ENCODE data around the gene HERC5.
"Not testable (repeated sequence)": the region's sequence is repeated elsewhere in the genome, so short reads cannot be mapped to it uniquely, and the experiment has no call there.

The HERC5 gene

GRCh38 chr4:88448211-88448765, 8.6 kb upstream of the HERC5 start:
- not testable (repeated sequence) for DNase-seq (ENCODE audit: low read depth in 2 of 2)

GRCh38 chr4:88448889-88449288, 8.0 kb upstream of the HERC5 start:
- DNase-seq (ENCODE audit: low read depth in 2 of 2), result no peak

DNA sequence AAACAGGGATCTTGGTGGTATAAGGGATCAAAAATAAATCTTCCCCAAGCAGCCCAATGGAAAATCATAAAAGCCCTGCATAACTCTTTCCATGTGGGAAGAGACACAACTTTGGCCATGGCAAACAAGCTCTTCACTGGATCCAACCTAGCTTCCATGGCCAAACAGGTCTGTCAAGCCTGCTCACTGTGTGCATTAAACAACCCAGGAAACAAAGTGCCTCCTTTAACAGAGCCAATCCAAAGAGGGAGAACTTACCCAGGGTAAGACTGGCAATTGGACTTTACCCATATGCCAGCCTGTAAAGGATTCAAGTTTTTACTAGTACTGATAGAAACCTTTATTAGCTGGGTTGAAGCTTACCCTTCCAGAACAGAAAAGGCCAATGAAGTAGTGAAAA, 7.6 kb upstream of the HERC5 start:
- no peak for DNase-seq (ENCODE audit: low read depth in 2 of 2)

DNA sequence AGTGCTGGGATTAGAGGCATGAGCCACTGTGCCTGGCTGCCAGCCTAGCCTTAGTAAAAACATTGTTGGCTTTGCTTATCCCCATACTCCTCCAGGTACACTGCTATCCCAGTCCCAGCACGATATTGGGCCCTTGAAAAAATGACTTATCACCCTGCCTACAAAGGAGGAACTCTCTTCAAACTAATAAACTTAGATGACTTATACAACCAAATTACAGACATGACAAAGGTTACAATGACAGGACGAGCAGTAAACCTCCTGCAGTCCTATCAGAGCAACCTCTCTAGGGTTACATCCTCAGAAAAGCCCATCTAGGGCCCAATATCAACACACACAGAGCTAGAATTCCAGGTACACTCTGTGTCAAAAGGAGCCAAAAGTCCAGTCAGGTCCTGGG, 5.7 kb upstream of the HERC5 start:
- no peak for DNase-seq (ENCODE audit: low read depth in 2 of 2)

DNA sequence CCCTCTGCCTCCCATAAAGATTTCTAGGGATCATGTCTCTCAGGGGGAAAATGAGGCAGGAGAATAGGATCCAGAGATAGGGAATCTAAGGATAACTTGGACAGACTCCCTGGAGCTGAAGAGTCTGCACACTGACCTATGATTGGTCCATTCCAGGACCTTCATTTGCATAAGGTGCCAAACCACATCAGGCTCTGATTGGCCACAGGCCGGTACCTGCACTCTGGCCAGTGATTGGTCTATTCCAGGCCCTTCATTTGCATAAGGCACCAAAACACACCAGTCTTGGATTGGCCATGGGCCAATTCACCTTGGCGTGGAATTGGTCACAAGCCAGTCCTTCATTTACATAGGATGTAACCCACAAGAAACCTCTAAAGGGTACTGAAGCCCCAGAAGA, 4.0 kb upstream of the HERC5 start:
- no peak for DNase-seq (ENCODE audit: low read depth in 2 of 2)

DNA sequence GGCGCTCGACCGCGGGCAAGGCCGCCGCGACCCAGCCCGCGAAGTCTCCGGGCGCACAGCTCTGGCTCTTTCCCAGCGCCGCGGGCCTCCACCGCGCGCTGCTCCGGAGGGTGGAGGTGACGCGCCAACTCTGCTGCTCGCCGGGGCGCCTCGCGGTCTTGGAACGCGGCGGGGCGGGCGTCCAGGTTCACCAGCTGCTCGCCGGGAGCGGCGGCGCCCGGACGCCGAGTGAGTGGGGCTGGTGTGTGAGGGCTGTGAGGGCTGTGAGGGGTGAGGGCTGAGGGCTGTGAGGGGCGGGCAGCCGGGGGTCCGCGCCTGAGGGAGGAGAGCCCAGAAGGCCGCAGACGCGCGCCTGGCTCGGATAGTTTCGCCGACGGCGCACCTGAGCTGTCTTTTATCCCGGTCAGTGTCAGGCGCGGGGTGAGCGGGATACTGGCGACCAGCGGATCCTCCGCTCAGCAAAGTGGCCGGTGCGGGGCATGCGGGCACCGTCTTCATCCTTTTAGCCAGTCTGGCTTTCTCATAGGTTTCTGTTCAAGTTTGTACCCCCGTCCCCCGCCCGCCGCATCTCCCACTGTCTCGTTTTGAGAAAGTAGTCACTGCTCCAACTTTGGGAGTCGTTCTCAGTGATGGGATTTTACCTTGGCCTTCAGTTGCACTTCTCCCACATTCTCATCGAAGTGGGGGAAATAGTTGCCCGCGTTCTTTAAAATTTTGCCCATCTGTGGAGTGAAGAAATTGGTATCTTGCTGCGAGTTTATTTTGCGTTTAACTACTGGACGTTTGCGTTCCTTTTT, 586 bp downstream of the HERC5 start:
- DNase-seq (ENCODE audit: low read depth in 2 of 2), result peak; percentile 16 to 28

- DNase-seq (ENCODE audit: low read depth in 2 of 2), result no peak
Measured at GRCh38 chr4:88458104-88458740, 1.3 kb downstream of the HERC5 start.

DNA sequence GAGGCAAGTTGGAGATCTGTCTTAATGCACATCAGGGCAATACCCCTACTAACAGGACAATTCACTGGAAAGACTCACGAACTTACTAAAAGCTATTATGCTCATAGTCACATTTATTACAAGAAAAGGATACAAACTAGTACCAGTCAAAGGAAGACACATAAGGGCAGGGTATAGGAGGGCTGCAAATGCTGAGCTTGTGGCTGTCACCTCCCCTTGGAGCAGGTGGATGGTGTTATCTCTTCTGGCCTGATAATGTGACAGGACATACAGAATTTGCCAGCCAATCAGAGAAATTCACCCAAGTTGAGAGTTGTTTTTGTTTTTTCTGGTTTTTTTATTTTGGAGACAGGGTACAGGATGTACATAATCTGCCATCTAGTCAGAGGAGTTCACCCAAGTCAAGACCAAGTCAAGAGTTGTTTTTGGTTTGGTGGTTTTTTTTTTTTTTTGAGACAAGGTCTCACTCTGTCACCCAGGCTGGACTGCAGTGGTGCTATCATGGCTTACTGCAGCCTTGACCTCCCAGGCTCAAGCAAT, 8.8 kb downstream of the HERC5 start:
- DNase-seq (ENCODE audit: low read depth in 2 of 2), result no peak

DNA sequence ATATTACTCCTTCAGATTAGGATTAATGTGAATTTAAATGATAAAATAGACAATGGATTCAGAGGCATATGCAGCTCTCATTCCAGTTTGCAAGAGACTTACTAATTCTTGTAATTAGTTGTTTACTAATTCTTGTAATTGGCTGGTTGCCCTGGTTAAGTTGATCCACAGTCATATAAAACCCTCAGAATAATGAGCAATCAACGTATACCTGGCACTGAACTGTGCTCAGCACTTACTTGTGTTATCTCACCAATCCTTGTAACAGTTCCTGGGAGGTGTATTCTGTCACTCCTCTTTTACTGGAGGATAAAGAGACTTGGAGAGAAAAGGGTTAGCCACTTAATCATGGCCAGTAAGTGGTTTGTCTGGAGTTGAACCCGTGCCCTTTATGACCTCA, 10.5 kb downstream of the HERC5 start:
- DNase-seq (ENCODE audit: low read depth in 2 of 2), result no peak

GRCh38 chr4:88477229-88477860, 20.4 kb downstream of the HERC5 start:
- no peak for DNase-seq (ENCODE audit: low read depth in 2 of 2)

GRCh38 chr4:88478247-88478646, 21.3 kb downstream of the HERC5 start:
- no peak for DNase-seq (ENCODE audit: low read depth in 2 of 2)

DNA sequence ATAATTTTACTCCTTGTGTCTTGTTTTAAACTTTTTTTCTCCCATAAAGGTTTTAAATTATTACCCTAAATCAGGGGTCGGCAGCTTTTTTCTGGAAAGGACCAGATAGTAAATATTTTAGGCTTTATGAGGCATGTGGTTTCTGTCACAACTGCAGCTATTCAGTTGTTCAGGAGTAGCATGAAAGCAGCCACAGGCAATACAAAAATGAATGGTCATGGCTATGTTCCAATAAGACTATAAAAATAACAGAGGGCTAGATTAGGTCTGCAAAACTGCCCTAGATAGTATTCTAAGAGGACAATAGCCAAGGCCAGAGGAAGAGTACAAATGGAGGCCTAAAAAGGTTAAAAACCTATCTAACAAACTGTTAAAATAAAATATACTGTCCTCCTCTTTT, 24.6 kb downstream of the HERC5 start:
- DNase-seq (ENCODE audit: low read depth in 2 of 2), result no peak

DNA sequence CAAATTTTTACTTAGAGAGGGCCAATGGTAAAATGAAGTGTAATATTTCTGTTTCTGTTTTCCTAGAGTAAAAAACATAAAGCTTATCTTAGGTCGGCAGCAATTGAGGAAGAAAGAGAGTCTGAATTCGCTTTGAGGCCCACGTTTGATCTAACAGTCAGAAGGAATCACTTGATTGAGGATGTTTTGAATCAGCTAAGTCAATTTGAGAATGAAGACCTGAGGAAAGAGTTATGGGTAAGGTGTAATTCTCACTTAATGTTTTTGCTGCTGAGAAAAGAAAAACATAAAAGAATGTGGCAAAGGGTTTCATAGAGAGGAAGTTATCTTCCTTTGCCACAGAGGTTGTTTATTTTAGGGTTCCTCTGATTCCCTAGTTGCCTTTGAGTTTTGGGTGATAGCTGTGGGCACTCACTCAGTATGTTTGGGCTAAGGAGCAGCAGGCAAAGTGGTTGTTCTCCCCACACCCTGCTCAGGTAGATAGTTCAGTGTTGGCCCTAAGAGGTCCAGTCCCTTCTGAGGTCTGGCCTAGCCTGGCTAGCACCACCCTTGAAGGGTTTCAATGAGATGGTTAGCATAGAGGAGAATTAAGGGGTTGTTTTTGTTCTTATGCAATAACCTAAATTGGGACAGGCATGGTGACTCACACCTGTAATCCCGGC, 32.3 kb downstream of the HERC5 start:
- no peak for DNase-seq (ENCODE audit: low read depth in 2 of 2)

DNA sequence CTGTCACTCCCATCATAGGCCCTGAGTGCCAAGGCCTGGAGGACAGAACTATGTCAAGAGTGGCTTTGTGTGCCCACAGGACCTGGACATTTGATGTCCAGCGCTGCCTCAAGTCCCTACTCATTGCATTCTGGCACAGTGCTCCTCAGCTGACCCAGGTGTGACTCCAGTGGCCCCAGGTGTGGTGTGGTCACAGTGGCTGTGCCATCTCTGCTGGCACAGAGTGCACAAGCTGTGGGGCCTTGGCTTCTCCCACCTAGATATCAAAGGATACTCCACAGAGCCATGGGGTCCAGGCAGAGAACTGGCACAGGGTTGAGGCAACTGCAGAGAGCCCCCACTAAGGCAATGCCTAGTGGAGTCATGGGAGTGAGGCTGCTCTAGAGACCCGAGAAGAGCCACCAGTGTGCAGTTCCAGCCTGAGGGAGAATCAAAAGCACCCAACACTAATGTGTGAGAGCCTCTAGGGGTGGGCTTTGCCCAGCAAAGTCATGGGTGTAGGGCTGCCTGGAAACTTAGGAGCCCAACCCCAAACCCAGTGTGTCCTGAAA, 41.0 kb downstream of the HERC5 start:
- DNase-seq (ENCODE audit: low read depth in 2 of 2), result no peak

GRCh38 chr4:88503344-88503743, 46.4 kb downstream of the HERC5 start:
- no peak for DNase-seq (ENCODE audit: low read depth in 2 of 2)

GRCh38 chr4:88511236-88511635, 54.3 kb downstream of the HERC5 start:
- no peak for DNase-seq (ENCODE audit: low read depth in 2 of 2)

DNA sequence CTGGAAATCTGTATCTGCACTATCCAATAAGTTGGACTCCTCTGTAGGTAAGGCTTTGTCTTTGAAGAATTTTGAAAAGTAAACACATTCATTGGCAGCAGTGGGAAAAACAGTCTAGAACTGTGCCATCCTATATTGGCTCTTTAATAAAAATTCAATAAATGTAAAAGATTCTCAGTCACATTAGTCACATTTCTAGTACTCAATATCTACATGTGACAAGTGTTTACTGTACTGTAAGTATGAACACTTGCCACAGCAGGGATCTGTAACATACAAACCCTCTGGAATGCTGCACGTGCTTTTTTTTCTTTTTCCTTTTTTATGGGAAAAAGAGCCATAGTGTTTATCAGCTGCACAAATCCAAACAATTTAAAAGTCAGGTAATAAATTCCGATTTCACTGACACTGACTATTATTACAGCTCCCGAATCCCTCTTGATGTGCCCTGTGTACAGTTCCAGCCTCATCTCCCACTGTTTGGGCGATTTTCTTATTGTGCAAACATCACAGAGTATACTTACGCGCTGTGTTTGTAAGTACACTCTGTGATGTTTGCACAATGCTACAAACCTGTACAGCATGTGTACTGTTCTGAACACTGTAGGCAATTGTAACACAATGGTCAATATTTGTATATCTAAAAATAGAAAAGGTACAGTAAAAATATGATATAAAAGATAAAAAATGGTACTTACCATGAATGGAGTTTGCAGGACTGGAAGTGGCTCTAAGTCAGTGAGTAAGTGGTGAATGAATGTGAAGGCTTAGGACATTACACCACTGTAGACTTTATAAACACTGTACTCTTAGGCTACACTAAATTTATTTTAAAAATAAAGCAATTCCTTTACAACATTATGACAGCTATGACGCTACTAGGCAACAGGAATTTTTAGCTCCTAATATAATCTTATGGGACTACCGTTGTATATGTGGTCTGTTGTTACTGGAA, 57.9 kb downstream of the HERC5 start:
- DNase-seq (ENCODE audit: low read depth in 2 of 2), result no peak

- DNase-seq (ENCODE audit: low read depth in 2 of 2), result no peak
Measured at GRCh38 chr4:88516746-88517145, 59.8 kb downstream of the HERC5 start.

- DNase-seq (ENCODE audit: low read depth in 2 of 2), result no peak
Measured at GRCh38 chr4:88517825-88518224, 60.9 kb downstream of the HERC5 start.

DNA sequence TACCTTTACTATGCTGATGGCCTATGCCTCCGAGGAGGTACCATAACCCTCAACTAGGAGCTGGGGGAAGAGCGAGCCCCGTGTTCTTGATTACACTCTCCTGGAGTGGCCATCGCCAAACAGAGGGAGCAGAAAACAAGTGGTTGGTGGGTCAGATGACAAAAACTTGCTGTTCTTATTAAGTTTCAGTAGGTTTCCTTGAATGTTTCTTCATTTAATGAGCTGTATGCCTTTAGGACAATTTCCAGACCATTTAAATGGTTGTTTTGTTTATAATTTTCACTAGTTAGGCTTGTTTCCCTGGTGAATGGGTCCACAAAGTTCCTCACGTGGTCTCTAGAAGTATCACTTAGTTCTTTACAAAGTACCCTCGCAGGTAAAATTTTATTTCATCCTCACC, 62.0 kb downstream of the HERC5 start:
- no peak for DNase-seq (ENCODE audit: low read depth in 2 of 2)
